SK-N-SH (cell line): ENCODE measurements around the gene SEPTIN14. TPM values are rescaled to one million over a fixed set of nuclear protein-coding genes. Genes with fewer than 3 reads are reported as not detected.
"Not testable (repeated sequence)": the region's sequence is repeated elsewhere in the genome, so short reads cannot be mapped to it uniquely, and the experiment has no call there.

Source experiments
- CTCF ChIA-PET: fragments of 300-600, 350-600 bp; formaldehyde crosslinking; extraction: SDS; loops from one replicate; lab custom pipeline; 2021; lab: Yijun Ruan, JAX
- POLR2A ChIA-PET: fragments of 350-600 bp; sonication (Branson Sonifier 250); formaldehyde crosslinking; extraction: SDS; loops from one replicate; lab custom pipeline; 2020; ENCODE audit warnings: antibody characterized with exemption, inconsistent platforms; lab: Yijun Ruan, JAX
- DNase-seq: peaks from one replicate; pipeline ENCODE4 v3.0.0; 2012
- H2AFZ ChIP-seq: fragments of 200-600 bp; sonication (generic); 2 replicates; pipeline ENCODE4 v1.8.1; 2016; ENCODE audit warnings: antibody characterized with exemption, mild to moderate bottlenecking, low read depth
- H3F3A ChIP-seq: fragments of 200-600 bp; sonication (generic); replicated peaks from 2 replicates; pipeline ENCODE3; 2016; ENCODE audit warnings: antibody characterized with exemption, mild to moderate bottlenecking; ENCODE audit not compliant: insufficient read depth
- H3K27ac ChIP-seq, 2 experiments: fragments of 200-500 bp in 1 of 2; fragments of 200-600 bp in 1 of 2; sonication (Bioruptor generic) in 1 of 2; sonication (generic), shearing (Covaris generic) in 1 of 2; 2 replicates each; pipeline versions ENCODE4 v1.5.1 to v1.6.1; 2014 to 2016; ENCODE audit warnings: low read depth in 2 of 2, inconsistent platforms in 1 of 2, low read length in 1 of 2, mild to moderate bottlenecking in 1 of 2, mixed read lengths in 1 of 2
- H3K27me3 ChIP-seq: fragments of 200-600 bp; sonication (generic), shearing (Covaris generic); 2 replicates; pipeline ENCODE4 v1.6.1; 2016; ENCODE audit warnings: mixed run types; ENCODE audit not compliant: insufficient read depth
- H3K36me3 ChIP-seq, 2 experiments: fragments of 200-500 bp in 1 of 2; fragments of 200-600 bp in 1 of 2; sonication (Bioruptor generic) in 1 of 2; sonication (generic) in 1 of 2; replicated peaks in 1 of 2; 2 replicates each; pipeline versions ENCODE3 to v1.5.1; 2014 to 2016; ENCODE audit warnings: low read length in 1 of 2, mild to moderate bottlenecking in 1 of 2; ENCODE audit not compliant: insufficient read depth in 2 of 2, control insufficient read depth in 1 of 2
- H3K4me1 ChIP-seq, 2 experiments: fragments of 200-500 bp in 1 of 2; fragments of 200-600 bp in 1 of 2; sonication (Bioruptor generic) in 1 of 2; sonication (generic), shearing (Covaris generic) in 1 of 2; 2 replicates each; pipeline versions ENCODE4 v1.5.1 to v1.6.1; 2014 to 2016; ENCODE audit warnings: low read depth in 1 of 2, low read length in 1 of 2, mixed run types in 1 of 2; ENCODE audit not compliant: insufficient read depth in 2 of 2, control insufficient read depth in 1 of 2
- H3K4me2 ChIP-seq: fragments of 200-600 bp; sonication (generic), shearing (Covaris generic); 2 replicates; pipeline ENCODE4 v1.6.1; 2017; ENCODE audit warnings: mixed run types
- H3K4me3 ChIP-seq, 2 experiments: fragments of 200-500 bp in 1 of 2; fragments of 200-600 bp in 1 of 2; sonication (Bioruptor generic) in 1 of 2; sonication (generic), shearing (Covaris generic) in 1 of 2; 2 replicates each; pipeline versions ENCODE4 v1.5.1 to v1.8.1; 2014 to 2016; ENCODE audit warnings: low read depth in 2 of 2, inconsistent platforms in 1 of 2, low read length in 1 of 2, mild to moderate bottlenecking in 1 of 2, mixed read lengths in 1 of 2, moderate library complexity in 1 of 2
- H3K79me2 ChIP-seq: fragments of 200-600 bp; sonication (generic); 2 replicates; pipeline ENCODE4 v1.8.1; 2017; ENCODE audit warnings: mild to moderate bottlenecking; ENCODE audit not compliant: insufficient read depth
- H3K9ac ChIP-seq: fragments of 200-600 bp; sonication (generic); 2 replicates; pipeline ENCODE4 v1.6.1; 2017; ENCODE audit warnings: mixed run types
- H3K9me2 ChIP-seq: fragments of 200-600 bp; sonication (generic); 2 replicates; pipeline ENCODE4 v1.6.1; 2017; ENCODE audit warnings: mixed run types
- H3K9me3 ChIP-seq: fragments of 200-600 bp; sonication (generic); 2 replicates; pipeline ENCODE4 v1.6.1; 2017; ENCODE audit warnings: mixed run types, mild to moderate bottlenecking, moderate library complexity
- H4K20me1 ChIP-seq: fragments of 200-600 bp; sonication (generic); 2 replicates; pipeline ENCODE4 v1.6.1; 2017; ENCODE audit warnings: mild to moderate bottlenecking, mixed run types; ENCODE audit not compliant: insufficient read depth
- CTCF ChIP-seq: fragments of 200-600 bp; sonication (generic); IDR thresholded peaks from 2 replicates; pipeline ENCODE4 v1.6.1; 2017; ENCODE audit warnings: antibody characterized with exemption, mild to moderate bottlenecking, moderate library complexity
- ELF1 ChIP-seq: IDR thresholded peaks from 2 replicates; pipeline ENCODE4 v1.4.0; 2012
- EP300 ChIP-seq, 2 experiments: IDR thresholded peaks; 2 replicates each; pipeline versions ENCODE4 v1.4.0 to v1.6.1; 2012; ENCODE audit warnings: borderline replicate concordance in 1 of 2, low read depth in 1 of 2, low read length in 1 of 2
- JUND ChIP-seq: IDR thresholded peaks from 2 replicates; pipeline ENCODE4 v1.4.0; 2012
- MEF2A ChIP-seq: IDR thresholded peaks from 2 replicates; pipeline ENCODE4 v1.4.0; 2012; ENCODE audit warnings: low read depth, borderline replicate concordance
- MXI1 ChIP-seq: IDR thresholded peaks from 2 replicates; pipeline ENCODE4 v1.6.1; 2012; ENCODE audit warnings: mild to moderate bottlenecking, low read depth, low read length, improper control_type of control experiment
- PBX3 ChIP-seq: IDR thresholded peaks from 2 replicates; pipeline ENCODE4; 2012
- RAD21 ChIP-seq: IDR thresholded peaks from 2 replicates; pipeline ENCODE4 v1.6.1; 2012; ENCODE audit warnings: mild to moderate bottlenecking, low read length
- SIN3A ChIP-seq: IDR thresholded peaks from 2 replicates; pipeline ENCODE4 v1.6.1; 2012; ENCODE audit warnings: low read depth, mild to moderate bottlenecking, low read length, moderate library complexity, borderline replicate concordance
- TCF12 ChIP-seq: IDR thresholded peaks from 2 replicates; pipeline ENCODE4 v1.4.0; 2012
- YY1 ChIP-seq: IDR thresholded peaks from 2 replicates; pipeline ENCODE4 v1.4.0; 2012; ENCODE audit warnings: low read depth, mild to moderate bottlenecking
- WGBS: methylation state at CpG from one replicate; pipeline ENCODE4 v1.1.6; 2017; ENCODE audit warnings: low lambda C conversion rate; 5-methylcytosine and 5-hydroxymethylcytosine counted together
- polyA plus RNA-seq, 3 experiments: library from polyadenylated mRNA; depleted of rRNA; stranded (reverse); fragments of >200 nt; gene quantifications; 2 replicates each; pipeline ENCODE4 v1.2.3, GENCODE V29; 2012

SEPTIN14 gene
- polyA plus RNA-seq, 1 of the 3 experiments (the other 2 are of a cell fraction) = not detected

DNA sequence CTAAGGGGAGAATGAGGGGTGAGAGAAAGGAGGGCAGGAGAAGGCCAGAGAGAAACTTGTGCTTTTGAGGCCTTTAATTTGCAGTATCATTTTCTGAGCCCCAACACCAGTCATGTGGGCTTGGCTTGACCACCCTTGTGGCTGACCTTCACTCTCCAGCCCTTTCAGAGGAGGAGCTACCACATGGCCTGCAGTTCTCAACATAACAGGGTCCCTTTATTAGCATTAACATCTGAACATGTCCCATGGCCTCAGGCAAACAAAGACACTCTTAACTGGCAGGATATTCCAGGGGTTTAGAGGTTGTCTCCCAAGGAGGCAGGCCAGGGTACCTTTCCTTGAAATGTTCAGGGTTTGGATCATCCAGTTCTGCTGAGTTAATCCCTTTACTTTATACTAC is 31.4 kb upstream of the SEPTIN14 start:
- no peaks in the 10 kb centered on the region for H3F3A ChIP-seq
- no peak overlapping the region for H2AFZ ChIP-seq
- H3K4me1 ChIP-seq = peaks cover 0 to 3% of the 10 kb centered on the region in 2 experiments; a peak in 1 of 4 replicates
- H3K9me3 ChIP-seq = no peaks in the 10 kb centered on the region
- H3K9ac ChIP-seq = no peak overlapping the region
- no peak overlapping the region for H3K4me2 ChIP-seq
- DNase-seq = peak; percentile 31
- no peak overlapping the region for H3K27ac ChIP-seq
- ChIA-PET POLR2A (no interaction called here), CTCF (interaction anchor here (2.5 kb wide), 1 partner anchor 70 kb away, joined by 6 read pairs; no protein-coding TSS in a partner anchor)
- H4K20me1 ChIP-seq = no peaks in the 10 kb centered on the region
- TF ChIP-seq SIN3A (no peak), CTCF (no peak), EP300 (IDR thresholded peaks at IDR 0.05; ENCODE audit: borderline replicate concordance in 1 of 2, low read depth in 1 of 2, low read length in 1 of 2) (no peak), ELF1 (no peak), MEF2A (no peak), YY1 (no peak), TCF12 (no peak), JUND (no peak), PBX3 (no peak), RAD21 (no peak)
- no peaks in the 10 kb centered on the region for H3K79me2 ChIP-seq
- no peaks in the 10 kb centered on the region for H3K36me3 ChIP-seq
- no peaks in the 10 kb centered on the region for H3K27me3 ChIP-seq
- H3K9me2 ChIP-seq = no peaks in the 10 kb centered on the region
- H3K4me3 ChIP-seq = no peak overlapping the region

GRCh38 chr7:55888378-55888777 is 25.8 kb upstream of the SEPTIN14 start:
- H3K27me3 ChIP-seq, H4K20me1 ChIP-seq, H3K36me3 ChIP-seq, H3K4me1 ChIP-seq, POLR2A ChIA-PET, H3K9me2 ChIP-seq, H3K27ac ChIP-seq, H3K9me3 ChIP-seq, H3F3A ChIP-seq, DNase-seq, H3K79me2 ChIP-seq: not testable (repeated sequence)
- WGBS = 88% methylated on average over 10 of the region's 10 CpGs
- Histone ChIP-seq H3K4me3 (peak overlapping the region; percentile 50 to 74; a peak in 3 of 4 replicates), H3K4me2 (peak overlapping the region; percentile 79), H3K9ac (peak overlapping the region; percentile 60; the same call in 1 of the 2 replicates), H2AFZ (peak overlapping the region; percentile 98)
- CTCF ChIA-PET = interaction anchor here (1.2 kb wide), 1 partner anchor 14 kb away, joined by 3 read pairs; no protein-coding TSS in a partner anchor
- TF ChIP-seq MXI1 = 0 out of 2 replicates have a peak, but pooled peaks have one; percentile 7
